GM12878 (cell line): Measurements from ENCODE around the gene ARRB2. TPM values are rescaled to one million over a fixed set of nuclear protein-coding genes. Genes with fewer than 3 reads are reported as not detected.

ENCODE experiments used
- ASH2L ChIP-seq: fragments of 300-600, 200-600 bp; sonication (generic); IDR thresholded peaks from 2 replicates; pipeline ENCODE4 v1.6.1; 2017; ENCODE audit warnings: low read depth, mild to moderate bottlenecking, borderline replicate concordance
- ATF7 ChIP-seq: fragments of 450-650 bp; IDR thresholded peaks from 2 replicates; pipeline ENCODE4 v1.6.1; 2016; ENCODE audit warnings: low read depth, mild to moderate bottlenecking
- BHLHE40 ChIP-seq, 2 experiments: fragments of 450-650 bp in 1 of 2; IDR thresholded peaks; 2 replicates each; pipeline ENCODE4 v1.6.1; 2011 to 2017; ENCODE audit warnings: low read depth in 2 of 2, borderline replicate concordance in 1 of 2, improper control_type of control experiment in 1 of 2, low read length in 1 of 2, mild to moderate bottlenecking in 1 of 2
- BMI1 ChIP-seq: fragments of 450-650 bp; IDR thresholded peaks from 2 replicates; pipeline ENCODE4 v1.6.1; 2016; ENCODE audit warnings: mild to moderate bottlenecking, moderate library complexity, borderline replicate concordance
- CBX3 ChIP-seq: fragments of 200-600 bp; sonication (generic); IDR thresholded peaks from 2 replicates; pipeline ENCODE4 v1.6.1; 2016; ENCODE audit warnings: low read depth, borderline replicate concordance
- CREB1 ChIP-seq: IDR thresholded peaks from 2 replicates; pipeline ENCODE4 v1.6.1; 2012; ENCODE audit warnings: low read depth, mild to moderate bottlenecking, inconsistent platforms
- CREM ChIP-seq: IDR thresholded peaks from 2 replicates; pipeline ENCODE4 v1.6.1; 2014; ENCODE audit warnings: antibody characterized with exemption, low read depth
- EED ChIP-seq: sonication (generic); IDR thresholded peaks from 2 replicates; pipeline ENCODE4 v1.6.1; 2016; ENCODE audit warnings: antibody characterized with exemption, low read depth
- EGR1 ChIP-seq, 2 experiments: IDR thresholded peaks; 1 replicate in 1 of 2; 2 replicates in 1 of 2; pipeline ENCODE4 v1.6.1; 2011 to 2012; ENCODE audit warnings: low read depth in 2 of 2, low read length in 2 of 2, borderline replicate concordance in 1 of 2, mild to moderate bottlenecking in 1 of 2, moderate library complexity in 1 of 2
- IKZF1 ChIP-seq: fragments of 450-650 bp; conservative IDR thresholded peaks from 2 replicates; pipeline ENCODE4 v1.6.1; 2017; ENCODE audit warnings: antibody characterized with exemption, mild to moderate bottlenecking
- JUNB ChIP-seq: IDR thresholded peaks from 2 replicates; pipeline ENCODE4 v1.6.1; 2016; ENCODE audit warnings: antibody characterized with exemption, mild to moderate bottlenecking
- KLF5 ChIP-seq: fragments of 450-650 bp; IDR thresholded peaks from 2 replicates; pipeline ENCODE4 v1.6.1; 2014; ENCODE audit warnings: mild to moderate bottlenecking; ENCODE audit not compliant: partially characterized antibody
- NR2C1 ChIP-seq: fragments of 450-650 bp; IDR thresholded peaks from 2 replicates; pipeline ENCODE4 v1.6.1; 2017; ENCODE audit warnings: antibody characterized with exemption, mild to moderate bottlenecking, moderate library complexity
- NRF1 ChIP-seq: conservative IDR thresholded peaks from 2 replicates; pipeline ENCODE4 v1.6.1; 2011; ENCODE audit warnings: mild to moderate bottlenecking, low read depth, low read length, improper control_type of control experiment
- RB1 ChIP-seq: fragments of 450-650 bp; formaldehyde crosslinking; IDR thresholded peaks from 2 replicates; pipeline ENCODE4 v1.6.1; 2017; ENCODE audit warnings: mild to moderate bottlenecking, borderline replicate concordance
- RCOR1 ChIP-seq: conservative IDR thresholded peaks from 2 replicates; pipeline ENCODE4 v1.6.1; 2012; ENCODE audit warnings: low read depth, low read length, improper control_type of control experiment
- RUNX3 ChIP-seq: IDR thresholded peaks from 2 replicates; pipeline ENCODE4 v1.6.1; 2012; ENCODE audit warnings: low read length, inconsistent platforms
- SP1 ChIP-seq: IDR thresholded peaks from one replicate; pipeline ENCODE4 v1.6.1; 2011; ENCODE audit warnings: low read depth, low read length
- TAF1 ChIP-seq: IDR thresholded peaks from 2 replicates; pipeline ENCODE4 v1.6.1; 2011; ENCODE audit warnings: mild to moderate bottlenecking, low read depth, low read length, borderline replicate concordance
- TCF3 ChIP-seq: IDR thresholded peaks from 2 replicates; pipeline ENCODE4 v1.6.1; 2012; ENCODE audit warnings: low read depth, mild to moderate bottlenecking, low read length, borderline replicate concordance; ENCODE audit not compliant: insufficient read depth
- ZBED1 ChIP-seq: IDR thresholded peaks from 2 replicates; pipeline ENCODE4 v1.6.1; 2016; ENCODE audit warnings: borderline replicate concordance
- ZNF24 ChIP-seq: fragments of 450-650 bp; IDR thresholded peaks from 2 replicates; pipeline ENCODE4 v1.6.1; 2017; ENCODE audit warnings: antibody characterized with exemption, mild to moderate bottlenecking
- ZNF622 ChIP-seq: fragments of 450-650 bp; IDR thresholded peaks from 2 replicates; pipeline ENCODE4 v1.6.1; 2017; ENCODE audit warnings: mild to moderate bottlenecking, inconsistent platforms
- polyA plus RNA-seq, 11 experiments: library from polyadenylated mRNA; depleted of rRNA in 4 of 11; unstranded in 6 of 11; stranded (reverse) in 5 of 11; fragments of >200 nt; fragmentation: Nextera tagmentation in 4 of 11; fragmentation: Illumina TruSeq in 1 of 11; extraction: Ambion mirVana in 4 of 11; extraction: Trizol in 1 of 11; gene quantifications; 1 replicate in 1 of 11; 2 replicates in 10 of 11; pipeline versions ENCODE4 v1.2.1 to v1.2.3, GENCODE V29; 2011 to 2016; ENCODE audit warnings: inconsistent platforms in 2 of 11, missing spikeins in 2 of 11, low read depth in 1 of 11
- total RNA-seq, 4 experiments: library from RNA; depleted of rRNA in 3 of 4; stranded (reverse); fragments of >200 nt in 3 of 4; fragmentation: Illumina TruSeq in 1 of 4; extraction: Trizol in 1 of 4; gene quantifications; 2 replicates each; pipeline versions ENCODE4 v1.2.1 to v1.2.3, GENCODE V29; 2013 to 2021
- TF ChIP-seq, protein P1 (sequence below): IDR thresholded peaks from 2 replicates; pipeline ENCODE4 v1.6.1; 2011; ENCODE audit warnings: borderline replicate concordance, low read depth, mild to moderate bottlenecking, moderate library complexity, mixed read lengths, low read length; ENCODE audit not compliant: insufficient read depth; ENCODE audit errors: extremely low read length
- TF ChIP-seq, protein P2 (sequence below): fragments of 450-650 bp; IDR thresholded peaks from 2 replicates; pipeline ENCODE4 v1.6.1; 2016; ENCODE audit warnings: mild to moderate bottlenecking, moderate library complexity, borderline replicate concordance
- TF ChIP-seq, protein P3 (sequence below): fragments of 450-650 bp; IDR thresholded peaks from 2 replicates; pipeline ENCODE4 v1.6.1; 2016; ENCODE audit warnings: mild to moderate bottlenecking

Gene ARRB2
- total and polyA plus RNA-seq, 10 of the 15 experiments (the other 5 are each of a cell fraction or from before 2014, with no cell fraction given), result 6.5 to 75.2 (median 43.1) TPM

DNA sequence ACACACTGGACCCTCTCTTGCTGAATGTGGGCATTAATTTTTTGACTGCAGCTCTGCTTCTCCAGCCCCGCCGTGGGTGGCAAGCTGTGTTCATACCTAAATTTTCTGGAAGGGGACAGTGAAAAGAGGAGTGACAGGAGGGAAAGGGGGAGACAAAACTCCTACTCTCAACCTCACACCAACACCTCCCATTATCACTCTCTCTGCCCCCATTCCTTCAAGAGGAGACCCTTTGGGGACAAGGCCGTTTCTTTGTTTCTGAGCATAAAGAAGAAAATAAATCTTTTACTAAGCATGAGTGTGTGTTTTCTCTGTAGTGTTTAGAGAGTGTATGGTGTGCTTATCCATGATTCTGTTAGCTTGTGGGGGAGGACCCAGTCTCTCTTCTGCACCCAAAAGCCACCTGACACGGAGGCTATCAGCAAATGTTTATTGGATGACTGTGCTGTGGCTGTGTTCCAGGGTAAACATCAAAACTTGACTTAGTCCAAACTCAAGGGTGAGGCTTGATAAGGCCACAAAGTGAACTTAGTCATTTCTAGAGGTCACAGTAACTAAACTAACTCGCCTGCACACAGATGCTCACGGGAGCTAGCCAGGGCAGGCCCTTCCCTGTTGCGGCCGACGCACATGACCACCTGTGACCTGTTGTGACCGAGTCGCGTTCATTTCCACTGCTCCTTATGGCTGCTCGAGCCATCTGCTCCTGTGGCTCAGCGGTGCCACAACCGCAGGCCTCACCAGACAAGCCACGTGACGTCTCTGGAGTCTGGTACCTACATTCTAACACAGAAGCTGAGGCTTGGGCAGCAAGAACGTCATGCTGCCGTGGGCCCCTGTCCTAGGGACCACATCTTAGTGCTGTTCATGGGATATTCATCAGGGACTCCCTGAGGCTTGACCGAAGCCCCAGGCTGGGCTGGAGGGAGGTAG is 11.0 kb downstream of the ARRB2 start (continued):
- TF ChIP-seq, protein P1, sequence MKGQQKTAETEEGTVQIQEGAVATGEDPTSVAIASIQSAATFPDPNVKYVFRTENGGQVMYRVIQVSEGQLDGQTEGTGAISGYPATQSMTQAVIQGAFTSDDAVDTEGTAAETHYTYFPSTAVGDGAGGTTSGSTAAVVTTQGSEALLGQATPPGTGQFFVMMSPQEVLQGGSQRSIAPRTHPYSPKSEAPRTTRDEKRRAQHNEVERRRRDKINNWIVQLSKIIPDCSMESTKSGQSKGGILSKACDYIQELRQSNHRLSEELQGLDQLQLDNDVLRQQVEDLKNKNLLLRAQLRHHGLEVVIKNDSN, result peak; percentile 65
- TF ChIP-seq, protein P2, sequence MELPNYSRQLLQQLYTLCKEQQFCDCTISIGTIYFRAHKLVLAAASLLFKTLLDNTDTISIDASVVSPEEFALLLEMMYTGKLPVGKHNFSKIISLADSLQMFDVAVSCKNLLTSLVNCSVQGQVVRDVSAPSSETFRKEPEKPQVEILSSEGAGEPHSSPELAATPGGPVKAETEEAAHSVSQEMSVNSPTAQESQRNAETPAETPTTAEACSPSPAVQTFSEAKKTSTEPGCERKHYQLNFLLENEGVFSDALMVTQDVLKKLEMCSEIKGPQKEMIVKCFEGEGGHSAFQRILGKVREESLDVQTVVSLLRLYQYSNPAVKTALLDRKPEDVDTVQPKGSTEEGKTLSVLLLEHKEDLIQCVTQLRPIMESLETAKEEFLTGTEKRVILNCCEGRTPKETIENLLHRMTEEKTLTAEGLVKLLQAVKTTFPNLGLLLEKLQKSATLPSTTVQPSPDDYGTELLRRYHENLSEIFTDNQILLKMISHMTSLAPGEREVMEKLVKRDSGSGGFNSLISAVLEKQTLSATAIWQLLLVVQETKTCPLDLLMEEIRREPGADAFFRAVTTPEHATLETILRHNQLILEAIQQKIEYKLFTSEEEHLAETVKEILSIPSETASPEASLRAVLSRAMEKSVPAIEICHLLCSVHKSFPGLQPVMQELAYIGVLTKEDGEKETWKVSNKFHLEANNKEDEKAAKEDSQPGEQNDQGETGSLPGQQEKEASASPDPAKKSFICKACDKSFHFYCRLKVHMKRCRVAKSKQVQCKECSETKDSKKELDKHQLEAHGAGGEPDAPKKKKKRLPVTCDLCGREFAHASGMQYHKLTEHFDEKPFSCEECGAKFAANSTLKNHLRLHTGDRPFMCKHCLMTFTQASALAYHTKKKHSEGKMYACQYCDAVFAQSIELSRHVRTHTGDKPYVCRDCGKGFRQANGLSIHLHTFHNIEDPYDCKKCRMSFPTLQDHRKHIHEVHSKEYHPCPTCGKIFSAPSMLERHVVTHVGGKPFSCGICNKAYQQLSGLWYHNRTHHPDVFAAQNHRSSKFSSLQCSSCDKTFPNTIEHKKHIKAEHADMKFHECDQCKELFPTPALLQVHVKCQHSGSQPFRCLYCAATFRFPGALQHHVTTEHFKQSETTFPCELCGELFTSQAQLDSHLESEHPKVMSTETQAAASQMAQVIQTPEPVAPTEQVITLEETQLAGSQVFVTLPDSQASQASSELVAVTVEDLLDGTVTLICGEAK, result no peak
- TF ChIP-seq SP1 (no peak), TCF3 (peak; percentile 63; the same call in 1 of the 2 replicates), JUNB (peak; percentile 67), RB1 (no peak), ASH2L (no peak), BHLHE40 (IDR thresholded peaks at IDR 0.05; ENCODE audit: borderline replicate concordance in 1 of 2, low read depth in 2 of 2, low read length in 1 of 2) (peak; percentile 49 to 93; a peak in 3 of 4 replicates), CREM (peak; percentile 47; the same call in 1 of the 2 replicates), NR2C1 (peak; percentile 30; the same call in 1 of the 2 replicates), KLF5 (no peak), ZBED1 (0 out of 2 replicates have a peak, but pooled peaks have one; percentile 34), CBX3 (no peak), ZNF622 (no peak), CREB1 (peak; percentile 55; the same call in 1 of the 2 replicates), EGR1 (IDR thresholded peaks at IDR 0.05; ENCODE audit: borderline replicate concordance in 1 of 2, low read depth in 2 of 2, low read length in 2 of 2) (no peak), EED (peak; percentile 75), TAF1 (no peak), ATF7 (no peak), RUNX3 (peak; percentile 90), ZNF24 (no peak), BMI1 (no peak), RCOR1 (no peak), NRF1 (no peak), IKZF1 (peak; percentile 63; the same call in 1 of the 2 replicates)
- TF ChIP-seq, protein P3, sequence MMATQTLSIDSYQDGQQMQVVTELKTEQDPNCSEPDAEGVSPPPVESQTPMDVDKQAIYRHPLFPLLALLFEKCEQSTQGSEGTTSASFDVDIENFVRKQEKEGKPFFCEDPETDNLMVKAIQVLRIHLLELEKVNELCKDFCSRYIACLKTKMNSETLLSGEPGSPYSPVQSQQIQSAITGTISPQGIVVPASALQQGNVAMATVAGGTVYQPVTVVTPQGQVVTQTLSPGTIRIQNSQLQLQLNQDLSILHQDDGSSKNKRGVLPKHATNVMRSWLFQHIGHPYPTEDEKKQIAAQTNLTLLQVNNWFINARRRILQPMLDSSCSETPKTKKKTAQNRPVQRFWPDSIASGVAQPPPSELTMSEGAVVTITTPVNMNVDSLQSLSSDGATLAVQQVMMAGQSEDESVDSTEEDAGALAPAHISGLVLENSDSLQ, result no peak
